GM19468 (cell line): ENCODE measurements around the gene NDUFC2.
"Not testable (repeated sequence)": the region's sequence is repeated elsewhere in the genome, so short reads cannot be mapped to it uniquely, and the experiment has no call there.

Source experiments
- ATAC-seq: cut with Tn5 transposase; IDR thresholded peaks from one replicate; pipeline ENCODE4 v1.9.1; 2021; ENCODE audit warnings: mild to moderate bottlenecking, moderate library complexity, moderate number of reproducible peaks; ENCODE audit not compliant: unreplicated experiment; ENCODE audit errors: extremely low read depth

NDUFC2 gene

GRCh38 chr11:78079232-78080083, at the start of gene NDUFC2:
Gene NDUFC2 (minus strand): TSS chr11:78079862. CDS start chr11:78079744, 118 bp downstream.
- ATAC-seq = no peak

- ATAC-seq = no peak
Measured at GRCh38 chr11:78127403-78127802, 47.7 kb upstream of the NDUFC2 start.

- ATAC-seq = no peak
Measured at GRCh38 chr11:78112582-78113275, 33.1 kb upstream of the NDUFC2 start.

GRCh38 chr11:78111298-78111697, 31.6 kb upstream of the NDUFC2 start:
- no peak for ATAC-seq

GRCh38 chr11:78110830-78111229, 31.2 kb upstream of the NDUFC2 start:
- no peak for ATAC-seq

GRCh38 chr11:78110351-78110750, 30.7 kb upstream of the NDUFC2 start:
- no peak for ATAC-seq

GRCh38 chr11:78109081-78110015, 29.7 kb upstream of the NDUFC2 start:
- no peak for ATAC-seq

GRCh38 chr11:78100676-78101472, 21.2 kb upstream of the NDUFC2 start:
- ATAC-seq = no peak

GRCh38 chr11:78100261-78100660, 20.6 kb upstream of the NDUFC2 start:
- no peak for ATAC-seq

- ATAC-seq = no peak
Measured at GRCh38 chr11:78099666-78100065, 20.0 kb upstream of the NDUFC2 start.

GRCh38 chr11:78097666-78098385, 18.2 kb upstream of the NDUFC2 start:
- ATAC-seq = no peak

- no peak for ATAC-seq
Measured at GRCh38 chr11:78094250-78094649, 14.6 kb upstream of the NDUFC2 start.

GRCh38 chr11:78086521-78087074, 6.9 kb upstream of the NDUFC2 start:
- not testable (repeated sequence) for ATAC-seq

GRCh38 chr11:78085972-78086371, 6.3 kb upstream of the NDUFC2 start:
- no peak for ATAC-seq

- not testable (repeated sequence) for ATAC-seq
Measured at GRCh38 chr11:78084506-78084905, 4.8 kb upstream of the NDUFC2 start.

- no peak for ATAC-seq
Measured at GRCh38 chr11:78083021-78083420, 3.4 kb upstream of the NDUFC2 start.

GRCh38 chr11:78082146-78082545, 2.5 kb upstream of the NDUFC2 start:
- ATAC-seq = no peak

- ATAC-seq = no peak
Measured at GRCh38 chr11:78081583-78081982, 1.9 kb upstream of the NDUFC2 start.
